GM12801 (cell line): ENCODE results near the gene GRM1.

Experiments used
- CTCF ChIP-seq: IDR thresholded peaks from one replicate; pipeline ENCODE4 v1.5.1; 2011; ENCODE audit warnings: control low read depth; ENCODE audit not compliant: insufficient read length; ENCODE audit errors: extremely low read depth

GRM1 gene

GRCh38 chr6:146123616-146124015, 94.8 kb downstream of the GRM1 start:
- no peak for TF ChIP-seq CTCF

GRCh38 chr6:146127447-146128215, 98.8 kb downstream of the GRM1 start:
- TF ChIP-seq CTCF: no peak

- no peak for TF ChIP-seq CTCF
Measured at GRCh38 chr6:146133866-146134265, 105.0 kb downstream of the GRM1 start.

- no peak for TF ChIP-seq CTCF
Measured at GRCh38 chr6:146135167-146135566, 106.3 kb downstream of the GRM1 start.

- no peak for TF ChIP-seq CTCF
Measured at GRCh38 chr6:146146836-146147235, 118.0 kb downstream of the GRM1 start.

- TF ChIP-seq CTCF: no peak
Measured at GRCh38 chr6:146149770-146150169, 120.9 kb downstream of the GRM1 start.

GRCh38 chr6:146153040-146153758, 124.3 kb downstream of the GRM1 start:
- no peak for TF ChIP-seq CTCF
